GM12801 (cell line): ENCODE results near the gene PARP4.

Source experiments
- TF ChIP-seq, protein P1 (sequence below): IDR thresholded peaks from one replicate; pipeline ENCODE4 v1.5.1; 2011; ENCODE audit warnings: control low read depth; ENCODE audit not compliant: insufficient read length; ENCODE audit errors: extremely low read depth

Gene PARP4

DNA sequence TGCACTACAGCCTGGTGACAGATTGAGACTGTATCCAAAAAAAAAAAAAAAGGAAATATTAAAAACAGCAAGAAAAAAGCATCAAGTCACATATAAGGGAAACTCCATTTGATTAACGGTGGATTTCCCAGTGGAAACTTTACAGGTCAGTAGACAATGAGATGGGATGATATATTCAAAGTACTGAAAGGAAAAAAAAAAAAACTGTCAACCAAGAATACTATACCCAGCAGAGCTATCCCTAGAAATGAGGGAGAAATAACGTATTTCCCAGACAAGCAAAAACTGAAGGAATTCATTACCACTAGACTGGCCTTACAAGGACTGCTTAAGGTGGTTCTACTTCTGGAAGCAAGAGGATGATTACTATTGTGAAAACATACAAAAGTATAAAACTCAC lies 115.8 kb downstream of the PARP4 start:
- TF ChIP-seq, protein P1, sequence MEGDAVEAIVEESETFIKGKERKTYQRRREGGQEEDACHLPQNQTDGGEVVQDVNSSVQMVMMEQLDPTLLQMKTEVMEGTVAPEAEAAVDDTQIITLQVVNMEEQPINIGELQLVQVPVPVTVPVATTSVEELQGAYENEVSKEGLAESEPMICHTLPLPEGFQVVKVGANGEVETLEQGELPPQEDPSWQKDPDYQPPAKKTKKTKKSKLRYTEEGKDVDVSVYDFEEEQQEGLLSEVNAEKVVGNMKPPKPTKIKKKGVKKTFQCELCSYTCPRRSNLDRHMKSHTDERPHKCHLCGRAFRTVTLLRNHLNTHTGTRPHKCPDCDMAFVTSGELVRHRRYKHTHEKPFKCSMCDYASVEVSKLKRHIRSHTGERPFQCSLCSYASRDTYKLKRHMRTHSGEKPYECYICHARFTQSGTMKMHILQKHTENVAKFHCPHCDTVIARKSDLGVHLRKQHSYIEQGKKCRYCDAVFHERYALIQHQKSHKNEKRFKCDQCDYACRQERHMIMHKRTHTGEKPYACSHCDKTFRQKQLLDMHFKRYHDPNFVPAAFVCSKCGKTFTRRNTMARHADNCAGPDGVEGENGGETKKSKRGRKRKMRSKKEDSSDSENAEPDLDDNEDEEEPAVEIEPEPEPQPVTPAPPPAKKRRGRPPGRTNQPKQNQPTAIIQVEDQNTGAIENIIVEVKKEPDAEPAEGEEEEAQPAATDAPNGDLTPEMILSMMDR, result no peak

DNA sequence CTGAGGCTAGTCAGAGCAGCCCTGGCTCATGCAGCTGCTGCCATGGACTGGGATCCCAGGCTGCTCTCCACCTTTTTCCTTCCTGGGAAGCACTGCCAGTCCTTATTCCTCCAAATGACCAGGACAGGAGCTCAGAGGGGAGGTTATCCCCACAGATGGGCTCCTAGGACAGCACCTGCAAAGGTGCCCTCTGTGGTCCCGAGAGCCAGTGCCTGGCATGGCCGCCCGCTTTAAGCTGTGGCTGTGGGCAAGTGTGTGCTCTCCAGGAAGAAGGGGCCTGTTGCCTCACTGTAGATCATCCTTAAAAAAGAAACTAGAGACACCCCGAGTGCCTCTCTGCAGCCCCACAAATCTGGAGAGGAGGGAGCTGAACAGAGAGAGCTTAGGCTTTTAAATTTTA lies 119.6 kb downstream of the PARP4 start:
- TF ChIP-seq, protein P1, result no peak

DNA sequence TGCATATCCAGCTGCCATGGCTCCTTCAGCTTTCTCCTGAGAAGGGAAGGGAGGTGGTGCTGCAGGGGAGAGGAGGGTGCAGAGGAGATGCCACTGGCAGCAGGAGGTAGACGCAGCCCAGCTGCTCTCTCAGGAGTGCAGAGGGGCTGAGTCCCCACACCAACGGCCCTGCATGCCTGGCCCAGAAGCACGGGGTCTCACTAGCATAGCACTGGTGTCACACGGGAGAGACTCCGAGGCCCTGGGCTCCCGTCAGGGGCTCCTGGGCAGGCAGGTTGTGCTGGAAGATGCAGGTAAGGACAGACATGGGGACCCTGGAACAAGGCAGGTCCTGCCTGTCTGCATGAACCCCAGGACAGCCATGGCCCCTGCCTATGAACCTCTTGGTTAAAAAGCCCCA lies 123.1 kb downstream of the PARP4 start:
- TF ChIP-seq, protein P1, result no peak

DNA sequence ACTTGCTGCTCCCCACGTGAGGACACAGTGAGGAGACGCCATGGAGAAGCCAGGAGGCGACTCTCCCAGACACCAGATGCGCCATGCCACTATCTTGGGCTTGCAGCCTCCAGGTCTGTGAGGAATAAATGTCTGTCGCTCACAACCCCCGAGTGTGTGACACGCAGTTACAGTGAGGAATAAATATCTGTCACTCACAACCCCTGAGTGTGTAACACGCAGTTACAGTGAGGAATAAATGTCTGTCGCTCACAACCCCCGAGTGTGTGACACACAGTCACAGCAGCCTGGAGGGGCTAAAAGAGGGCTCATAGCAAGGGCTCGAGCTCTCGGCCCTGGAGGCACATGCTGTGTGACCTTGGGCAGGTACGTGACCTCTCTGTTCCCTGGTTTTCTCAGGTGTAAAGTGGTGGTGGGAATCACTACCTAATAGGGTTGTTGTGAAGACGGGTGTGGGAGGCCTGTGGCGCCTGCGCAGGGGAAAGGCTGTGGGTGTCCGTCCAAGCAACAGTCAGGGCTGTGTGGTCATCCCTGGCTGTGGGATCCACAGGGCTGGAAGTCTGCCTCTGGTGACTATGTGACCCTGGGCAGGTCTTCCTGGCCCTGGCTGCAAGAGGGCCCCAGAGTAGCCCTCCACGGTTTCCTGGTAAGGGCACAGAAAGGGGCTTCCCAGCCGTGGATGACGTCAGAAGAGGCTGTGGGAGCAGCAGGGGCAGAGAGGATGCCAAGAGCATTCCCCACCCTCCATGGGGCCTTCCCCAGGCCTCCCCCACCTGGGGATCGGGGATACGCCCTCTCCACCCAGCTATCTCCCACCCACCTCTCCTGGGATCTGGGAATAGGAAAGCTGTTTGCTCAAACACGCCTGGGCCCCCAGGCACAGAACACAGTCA lies 125.5 kb downstream of the PARP4 start:
- TF ChIP-seq, protein P1, result no peak

DNA sequence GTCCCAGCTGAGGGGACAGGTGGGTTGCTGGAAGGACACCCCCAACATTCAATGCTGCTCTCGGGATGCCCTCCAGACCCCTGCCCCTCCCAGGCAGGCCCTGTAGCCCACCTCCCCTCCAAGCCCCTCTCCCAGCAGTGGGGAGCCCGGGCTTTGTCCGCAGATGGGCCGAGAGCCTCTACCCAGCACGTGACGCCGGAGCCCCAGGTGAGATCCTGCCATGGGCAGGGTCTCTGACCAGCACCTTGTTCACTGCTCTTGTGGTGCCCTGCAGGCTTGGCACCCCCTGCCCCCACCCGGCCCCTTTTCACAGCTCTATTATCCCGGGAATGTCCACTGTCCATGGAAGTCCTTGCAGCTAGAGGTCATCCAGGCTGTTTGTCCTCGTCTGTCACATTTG lies 126.7 kb downstream of the PARP4 start:
- TF ChIP-seq, protein P1, result no peak

DNA sequence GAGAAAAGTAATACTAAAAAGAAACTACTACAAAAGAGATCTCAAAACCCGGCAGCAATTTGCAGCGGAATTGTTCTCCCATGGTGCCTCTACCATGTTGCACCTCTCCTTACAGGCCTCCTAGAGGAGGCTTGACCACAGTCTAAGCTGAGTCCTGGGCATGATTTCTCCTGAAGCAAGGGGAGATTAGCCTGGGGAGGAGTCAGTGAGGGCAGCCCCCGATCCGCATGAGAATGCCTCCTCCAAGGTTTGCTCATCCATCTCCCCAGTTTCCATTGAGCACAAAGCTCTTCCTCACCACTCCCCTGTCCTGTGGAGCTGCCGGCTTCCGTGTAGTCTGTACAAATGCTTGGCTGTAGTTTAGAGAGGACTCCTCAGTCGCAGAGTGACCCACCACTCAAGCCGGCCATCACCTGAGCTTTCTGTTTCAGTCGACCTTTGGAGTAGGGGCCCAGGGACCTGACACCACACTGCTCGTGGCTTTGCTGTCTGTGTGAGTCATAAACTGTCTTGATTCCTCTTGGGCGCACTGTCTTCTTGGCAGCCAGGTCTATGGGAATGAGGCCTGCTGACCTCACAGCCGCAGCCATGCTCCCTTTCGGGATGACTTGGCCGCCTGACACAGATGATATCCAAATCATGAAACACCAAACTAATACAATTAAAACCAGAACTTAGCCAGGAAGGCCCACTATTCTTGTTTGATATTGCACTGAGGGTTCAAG lies 130.9 kb downstream of the PARP4 start:
- TF ChIP-seq, protein P1, result no peak
